ENCODE data around the gene TRPM3. TPM values are rescaled to one million over a fixed set of nuclear protein-coding genes. Genes with fewer than 3 reads are reported as not detected.

TRPM3 gene
- total RNA-seq, 1 donor, result 0.72 TPM

- no peak overlapping the region for H3K27ac ChIP-seq (ENCODE audit: low read depth, low read length)
- TF ChIP-seq CTCF (IDR thresholded peaks at IDR 0.05; ENCODE audit: extremely low read depth, low read depth, low read length), result no peak
- no peak overlapping the region for H3K4me3 ChIP-seq (ENCODE audit: insufficient read depth, low read length)
- H3K4me2 ChIP-seq (ENCODE audit: insufficient read depth, low read length), result no peak overlapping the region
- DNase-seq (ENCODE audit: insufficient read length, low spot score, missing footprints), result no peak
- H3K36me3 ChIP-seq (ENCODE audit: insufficient read depth, low read length), result no peaks in the 10 kb centered on the region
- no peaks in the 10 kb centered on the region for H3K79me2 ChIP-seq (ENCODE audit: insufficient read depth, low read length)
- no peak overlapping the region for H2AFZ ChIP-seq (ENCODE audit: low read length)
- no peaks in the 10 kb centered on the region for H4K20me1 ChIP-seq (ENCODE audit: insufficient read depth, low read length)
- H3K9me3 ChIP-seq (ENCODE audit: low read depth, low read length), result no peaks in the 10 kb centered on the region
- H3K4me1 ChIP-seq (ENCODE audit: insufficient read depth, low read length), result no peaks in the 10 kb centered on the region
- no peaks in the 10 kb centered on the region for H3K27me3 ChIP-seq (ENCODE audit: insufficient read depth, low read length)
Measured at GRCh38 chr9:71127301-71127700, 5.9 kb upstream of the TRPM3 start.

- H3K4me1 ChIP-seq (ENCODE audit: insufficient read depth, low read length), result no peaks in the 10 kb centered on the region
- no peak overlapping the region for H3K27ac ChIP-seq (ENCODE audit: low read depth, low read length)
- no peak overlapping the region for H2AFZ ChIP-seq (ENCODE audit: low read length)
- DNase-seq (ENCODE audit: insufficient read length, low spot score, missing footprints), result no peak
- peaks cover 3% of the 10 kb centered on the region for H3K27me3 ChIP-seq (ENCODE audit: insufficient read depth, low read length)
- H3K36me3 ChIP-seq (ENCODE audit: insufficient read depth, low read length), result no peaks in the 10 kb centered on the region
- no peak overlapping the region for H3K4me2 ChIP-seq (ENCODE audit: insufficient read depth, low read length)
- no peaks in the 10 kb centered on the region for H3K79me2 ChIP-seq (ENCODE audit: insufficient read depth, low read length)
- no peaks in the 10 kb centered on the region for H4K20me1 ChIP-seq (ENCODE audit: insufficient read depth, low read length)
- H3K9me3 ChIP-seq (ENCODE audit: low read depth, low read length), result no peaks in the 10 kb centered on the region
- H3K4me3 ChIP-seq (ENCODE audit: insufficient read depth, low read length), result no peak overlapping the region
- no peak for TF ChIP-seq CTCF (IDR thresholded peaks at IDR 0.05; ENCODE audit: extremely low read depth, low read depth, low read length)
Measured at GRCh38 chr9:71122421-71122820, 1.0 kb upstream of the TRPM3 start.

DNA sequence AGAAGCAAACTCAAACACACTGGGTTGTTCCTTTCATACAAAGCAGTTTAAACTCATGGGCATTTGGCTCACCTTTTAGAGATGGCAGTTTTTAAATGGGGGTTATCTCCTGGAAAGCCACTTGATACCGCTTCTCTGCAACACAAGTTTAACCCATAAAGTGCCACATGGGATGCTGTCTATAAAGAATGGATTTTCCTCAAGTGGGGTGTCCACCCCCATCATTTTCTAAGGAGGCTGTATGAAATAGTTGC lies 528 bp upstream of the TRPM3 start:
- Histone ChIP-seq H3K4me2 (ENCODE audit: insufficient read depth, low read length) (no peak overlapping the region), H3K36me3 (ENCODE audit: insufficient read depth, low read length) (no peaks in the 10 kb centered on the region), H4K20me1 (ENCODE audit: insufficient read depth, low read length) (no peaks in the 10 kb centered on the region), H3K9me3 (ENCODE audit: low read depth, low read length) (no peaks in the 10 kb centered on the region), H2AFZ (ENCODE audit: low read length) (no peak overlapping the region), H3K4me3 (ENCODE audit: insufficient read depth, low read length) (no peak overlapping the region), H3K79me2 (ENCODE audit: insufficient read depth, low read length) (no peaks in the 10 kb centered on the region), H3K27me3 (ENCODE audit: insufficient read depth, low read length) (peaks cover 3% of the 10 kb centered on the region), H3K4me1 (ENCODE audit: insufficient read depth, low read length) (no peaks in the 10 kb centered on the region), H3K27ac (ENCODE audit: low read depth, low read length) (no peak overlapping the region)
- TF ChIP-seq CTCF (IDR thresholded peaks at IDR 0.05; ENCODE audit: extremely low read depth, low read depth, low read length), result no peak
- no peak for DNase-seq (ENCODE audit: insufficient read length, low spot score, missing footprints)

- Histone ChIP-seq H4K20me1 (ENCODE audit: insufficient read depth, low read length) (no peaks in the 10 kb centered on the region), H3K9me3 (ENCODE audit: low read depth, low read length) (no peaks in the 10 kb centered on the region), H3K79me2 (ENCODE audit: insufficient read depth, low read length) (no peaks in the 10 kb centered on the region), H3K4me1 (ENCODE audit: insufficient read depth, low read length) (no peaks in the 10 kb centered on the region), H3K36me3 (ENCODE audit: insufficient read depth, low read length) (no peaks in the 10 kb centered on the region), H2AFZ (ENCODE audit: low read length) (no peak overlapping the region), H3K4me2 (ENCODE audit: insufficient read depth, low read length) (no peak overlapping the region), H3K27ac (ENCODE audit: low read depth, low read length) (no peak overlapping the region), H3K27me3 (ENCODE audit: insufficient read depth, low read length) (peaks cover 3% of the 10 kb centered on the region), H3K4me3 (ENCODE audit: insufficient read depth, low read length) (no peak overlapping the region)
- no peak for DNase-seq (ENCODE audit: insufficient read length, low spot score, missing footprints)
- no peak for TF ChIP-seq CTCF (IDR thresholded peaks at IDR 0.05; ENCODE audit: extremely low read depth, low read depth, low read length)
Measured at GRCh38 chr9:71120501-71121247, 747 bp downstream of the TRPM3 start.
